SJSA1 (cell line): ENCODE data around the gene CENPB. TPM values are rescaled to one million over a fixed set of nuclear protein-coding genes. Genes with fewer than 3 reads are reported as not detected.

ENCODE experiments used
- DNase-seq, 2 experiments: peaks; one replicate each; pipeline ENCODE4 v3.0.0-alpha.2; 2015 to 2020; ENCODE audit warnings: low spot score in 2 of 2, low read depth in 1 of 2
- H3K27ac ChIP-seq: fragments of 250-450 bp; sonication (Bioruptor Pico); 2 replicates; pipeline ENCODE4 v1.5.1; 2020; ENCODE audit warnings: mild to moderate bottlenecking, moderate library complexity
- H3K27me3 ChIP-seq: fragments of 250-450 bp; sonication (Bioruptor Pico); replicated peaks from 2 replicates; pipeline ENCODE4 v1.5.1; 2020; ENCODE audit warnings: mild to moderate bottlenecking, moderate library complexity
- H3K36me3 ChIP-seq: fragments of 250-450 bp; sonication (Bioruptor Pico); 2 replicates; pipeline ENCODE4 v1.5.1; 2020; ENCODE audit warnings: mild to moderate bottlenecking
- H3K4me1 ChIP-seq: fragments of 250-450 bp; sonication (Bioruptor Pico); replicated peaks from 2 replicates; pipeline ENCODE4 v1.6.1; 2021; ENCODE audit warnings: mild to moderate bottlenecking
- H3K4me3 ChIP-seq: fragments of 250-450 bp; sonication (Bioruptor Pico); 2 replicates; pipeline ENCODE4 v1.5.1; 2020; ENCODE audit warnings: mild to moderate bottlenecking
- H3K9me3 ChIP-seq: fragments of 250-450 bp; sonication (Bioruptor Pico); replicated peaks from 2 replicates; pipeline ENCODE4 v1.5.1; 2020; ENCODE audit warnings: mild to moderate bottlenecking
- total RNA-seq: library from RNA; depleted of rRNA; stranded (reverse); fragments of >200 nt; shearing (Covaris generic); gene quantifications from 2 replicates; pipeline ENCODE4 v1.2.3, GENCODE V29; 2014

CENPB gene
- total RNA-seq, 1 experiment from 2014 or later, result 144 TPM

DNA sequence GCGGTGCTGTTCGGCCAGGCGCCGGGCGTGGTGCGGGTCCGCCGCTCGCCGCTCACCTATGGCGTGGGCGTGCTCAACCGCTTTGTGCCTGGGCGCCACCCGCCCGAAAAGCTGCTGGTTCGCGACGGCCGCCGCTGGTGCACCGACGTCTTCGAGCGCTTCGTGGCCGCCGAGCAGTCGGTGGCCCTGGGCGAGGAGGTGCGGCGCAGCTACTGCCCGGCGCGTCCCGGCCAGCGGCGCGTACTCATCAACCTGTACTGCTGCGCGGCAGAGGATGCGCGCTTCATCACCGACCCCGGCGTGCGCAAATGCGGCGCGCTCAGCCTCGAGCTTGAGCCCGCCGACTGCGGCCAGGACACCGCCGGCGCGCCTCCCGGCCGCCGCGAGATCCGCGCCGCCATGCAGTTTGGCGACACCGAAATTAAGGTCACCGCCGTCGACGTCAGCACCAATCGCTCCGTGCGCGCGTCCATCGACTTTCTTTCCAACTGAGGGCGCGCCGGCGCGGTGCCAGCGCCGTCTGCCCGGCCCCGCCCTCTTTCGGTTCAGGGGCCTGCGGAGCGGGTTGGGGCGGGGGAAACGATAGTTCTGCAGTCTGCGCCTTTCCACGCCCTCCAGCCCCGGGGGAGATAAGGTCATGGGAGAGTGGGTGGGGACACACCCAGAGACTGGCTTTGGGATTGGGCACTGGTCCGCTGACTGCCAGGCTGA lies 34.7 kb downstream of the CENPB start:
- Histone ChIP-seq H3K27me3 (no peaks in the 10 kb centered on the region), H3K9me3 (no peaks in the 10 kb centered on the region), H3K27ac (no peak overlapping the region), H3K4me3 (no peak overlapping the region), H3K36me3 (no peaks in the 10 kb centered on the region), H3K4me1 (no peaks in the 10 kb centered on the region)
- DNase-seq, result no peak

DNA sequence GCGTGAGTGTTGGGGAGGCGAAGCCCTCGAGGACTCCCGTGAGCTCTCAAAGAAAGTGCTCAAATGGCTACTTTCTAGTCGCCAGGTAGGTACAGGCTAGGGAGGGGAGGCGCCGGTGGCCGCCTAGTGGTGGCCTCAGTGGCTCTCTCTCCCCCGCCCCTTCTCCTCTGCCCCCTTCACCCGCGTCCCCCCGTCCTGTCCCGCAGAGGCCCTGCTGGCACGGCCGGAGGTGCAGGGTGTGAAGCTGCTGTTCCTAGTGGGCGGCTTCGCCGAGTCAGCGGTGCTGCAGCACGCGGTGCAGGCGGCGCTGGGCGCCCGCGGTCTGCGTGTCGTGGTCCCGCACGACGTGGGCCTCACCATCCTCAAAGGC lies 35.2 kb downstream of the CENPB start:
- Histone ChIP-seq H3K27ac (no peak overlapping the region), H3K36me3 (no peaks in the 10 kb centered on the region), H3K27me3 (no peaks in the 10 kb centered on the region), H3K4me1 (no peaks in the 10 kb centered on the region), H3K9me3 (no peaks in the 10 kb centered on the region), H3K4me3 (no peak overlapping the region)
- DNase-seq, result no peak

DNA sequence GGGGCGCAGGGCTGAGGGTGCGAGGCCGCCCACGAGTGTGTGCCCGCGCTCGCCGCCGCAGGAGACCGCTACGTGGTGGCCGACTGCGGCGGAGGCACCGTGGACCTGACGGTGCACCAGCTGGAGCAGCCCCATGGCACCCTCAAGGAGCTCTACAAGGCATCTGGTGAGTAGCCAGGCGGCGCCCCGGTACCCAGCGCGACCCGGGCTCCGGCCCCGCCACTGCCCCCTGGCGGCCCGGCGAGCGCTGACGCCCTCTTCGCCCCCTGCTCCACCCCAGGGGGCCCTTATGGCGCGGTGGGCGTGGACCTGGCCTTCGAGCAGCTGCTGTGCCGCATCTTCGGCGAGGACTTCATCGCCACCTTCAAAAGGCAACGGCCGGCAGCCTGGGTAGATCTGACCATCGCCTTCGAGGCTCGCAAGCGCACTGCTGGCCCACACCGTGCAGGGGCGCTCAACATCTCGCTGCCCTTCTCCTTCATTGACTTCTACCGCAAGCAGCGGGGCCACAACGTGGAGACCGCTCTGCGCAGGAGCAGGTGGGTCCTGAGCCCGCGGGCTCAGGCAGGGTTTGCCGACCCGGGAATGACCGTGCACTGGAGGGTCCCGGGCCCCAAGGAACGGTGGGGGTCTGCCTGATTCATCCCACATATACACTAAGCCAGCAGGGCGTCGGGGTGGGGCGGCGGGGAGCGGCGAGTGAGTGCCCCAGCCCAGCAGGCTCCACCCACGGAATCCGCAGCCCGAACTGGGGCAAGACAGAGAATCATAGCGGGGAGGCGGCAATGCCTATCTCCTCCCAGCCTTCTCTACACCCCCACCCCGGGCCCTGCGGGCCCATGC lies 36.6 kb downstream of the CENPB start:
- DNase-seq, result no peak
- Histone ChIP-seq H3K9me3 (no peaks in the 10 kb centered on the region), H3K27ac (no peak overlapping the region)

DNA sequence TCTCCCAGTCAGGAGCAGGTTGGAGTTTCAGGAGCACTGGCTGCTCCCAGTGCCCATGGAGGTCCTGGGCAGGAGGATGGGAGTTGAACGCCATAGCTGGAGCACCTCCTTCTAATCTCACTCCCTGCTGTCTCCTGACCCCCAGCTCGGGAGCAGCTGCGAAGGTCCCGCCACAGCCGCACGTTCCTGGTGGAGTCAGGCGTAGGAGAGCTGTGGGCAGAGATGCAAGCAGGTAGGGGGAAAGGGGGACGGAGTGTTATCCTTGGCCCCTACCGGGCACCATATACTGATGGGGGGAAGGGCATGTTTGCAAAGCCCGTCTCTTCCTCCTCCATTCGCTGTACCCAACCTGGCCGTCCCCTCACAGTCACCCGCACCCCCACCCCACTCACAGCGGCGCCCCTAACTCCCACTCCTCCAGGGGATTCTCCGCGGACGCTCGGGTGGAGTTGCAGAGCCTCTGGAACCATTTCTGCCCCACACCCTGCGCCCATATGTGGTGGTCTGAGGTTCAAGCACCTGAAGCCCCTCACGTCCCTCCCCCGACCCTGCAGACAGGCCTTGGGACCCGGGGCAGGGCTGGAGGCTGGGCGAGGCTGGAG lies 37.4 kb downstream of the CENPB start:
- no peaks in the 10 kb centered on the region for H3K4me1 ChIP-seq
- H3K27me3 ChIP-seq, result no peaks in the 10 kb centered on the region
- H3K4me3 ChIP-seq, result no peak overlapping the region
- no peak overlapping the region for H3K27ac ChIP-seq
- no peaks in the 10 kb centered on the region for H3K36me3 ChIP-seq
- no peak for DNase-seq
- H3K9me3 ChIP-seq, result no peaks in the 10 kb centered on the region

More for the DNA sequence above, 36.6 kb downstream of the CENPB start:
- H3K4me1 ChIP-seq, result no peaks in the 10 kb centered on the region
- no peak overlapping the region for H3K4me3 ChIP-seq
- no peaks in the 10 kb centered on the region for H3K27me3 ChIP-seq
- H3K36me3 ChIP-seq, result no peaks in the 10 kb centered on the region

DNA sequence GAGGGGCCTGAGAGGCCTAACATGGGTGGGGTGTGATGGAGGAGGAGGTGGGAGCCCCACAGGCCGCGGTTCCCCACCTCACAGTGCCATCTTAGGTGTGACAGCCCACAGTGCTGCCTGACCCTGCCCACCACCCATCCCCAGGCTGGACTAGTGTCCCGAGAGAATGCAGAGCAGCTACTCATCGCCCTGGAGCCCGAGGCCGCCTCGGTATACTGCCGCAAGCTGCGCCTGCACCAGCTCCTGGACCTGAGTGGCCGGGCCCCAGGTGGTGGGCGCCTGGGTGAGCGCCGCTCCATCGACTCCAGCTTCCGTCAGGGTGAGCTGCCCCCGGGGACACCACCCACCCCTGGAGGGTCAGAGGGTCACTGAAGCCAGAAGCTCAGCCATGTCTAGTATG lies 38.5 kb downstream of the CENPB start:
- no peaks in the 10 kb centered on the region for H3K9me3 ChIP-seq
- H3K4me1 ChIP-seq, result no peaks in the 10 kb centered on the region
- no peak overlapping the region for H3K4me3 ChIP-seq
- 0 out of 2 replicates have a peak, but pooled peaks cover 4% of the 10 kb centered on the region for H3K27me3 ChIP-seq
- no peak overlapping the region for H3K27ac ChIP-seq
- DNase-seq, result no peak
- no peaks in the 10 kb centered on the region for H3K36me3 ChIP-seq

DNA sequence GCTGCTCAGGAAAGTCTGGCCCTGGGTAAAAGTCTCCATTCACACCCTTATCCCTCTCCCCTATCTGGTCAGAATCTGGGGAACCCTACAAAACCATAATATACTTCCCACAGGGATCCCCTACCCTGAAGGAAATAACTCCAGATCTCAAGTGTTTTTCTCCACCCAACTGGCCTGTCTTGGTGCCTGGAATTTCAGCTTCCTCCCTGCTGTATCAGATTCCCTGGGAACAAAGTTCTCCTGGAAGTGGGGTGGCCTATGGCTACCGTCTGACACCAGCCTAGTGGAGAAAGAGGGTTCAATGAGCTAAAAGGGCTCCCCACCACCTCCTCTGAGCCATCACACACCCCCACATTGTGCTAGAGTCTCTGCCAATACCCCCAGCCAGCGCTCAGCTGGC lies 39.1 kb downstream of the CENPB start:
- 0 out of 2 replicates have a peak, but pooled peaks cover 4% of the 10 kb centered on the region for H3K27me3 ChIP-seq

DNA sequence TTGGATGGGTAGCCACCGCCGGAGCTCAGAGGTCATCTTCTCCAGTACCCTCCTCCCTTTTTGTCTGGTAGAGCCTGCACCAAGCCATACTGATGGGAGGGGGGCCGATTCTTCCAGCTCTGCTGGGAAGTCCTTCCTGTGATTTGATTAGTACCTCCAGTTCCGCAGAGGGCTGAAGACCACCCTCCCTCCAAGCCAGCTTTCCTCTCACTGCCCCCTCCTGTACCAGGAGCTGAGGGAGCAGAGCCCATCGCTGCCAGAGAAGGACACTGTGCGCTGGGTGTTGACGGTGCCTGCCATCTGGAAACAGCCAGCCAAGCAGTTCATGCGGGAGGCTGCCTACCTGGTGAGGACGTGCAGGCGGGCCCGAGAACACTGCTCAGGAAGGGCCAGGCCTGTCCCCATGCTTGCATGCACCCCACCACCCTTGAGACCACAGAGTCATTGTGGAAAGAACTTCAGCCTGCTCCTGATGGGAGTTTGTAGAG lies 40.8 kb downstream of the CENPB start:
- Histone ChIP-seq H3K4me1 (no peaks in the 10 kb centered on the region), H3K9me3 (no peaks in the 10 kb centered on the region), H3K4me3 (no peak overlapping the region), H3K27ac (no peak overlapping the region), H3K36me3 (no peaks in the 10 kb centered on the region), H3K27me3 (0 out of 2 replicates have a peak, but pooled peaks cover 4% of the 10 kb centered on the region)
- DNase-seq, result no peak

More for the DNA sequence above, 39.1 kb downstream of the CENPB start:
- Histone ChIP-seq H3K9me3 (no peaks in the 10 kb centered on the region), H3K27ac (no peak overlapping the region), H3K4me3 (no peak overlapping the region), H3K36me3 (no peaks in the 10 kb centered on the region), H3K4me1 (no peaks in the 10 kb centered on the region)
- DNase-seq, result no peak

DNA sequence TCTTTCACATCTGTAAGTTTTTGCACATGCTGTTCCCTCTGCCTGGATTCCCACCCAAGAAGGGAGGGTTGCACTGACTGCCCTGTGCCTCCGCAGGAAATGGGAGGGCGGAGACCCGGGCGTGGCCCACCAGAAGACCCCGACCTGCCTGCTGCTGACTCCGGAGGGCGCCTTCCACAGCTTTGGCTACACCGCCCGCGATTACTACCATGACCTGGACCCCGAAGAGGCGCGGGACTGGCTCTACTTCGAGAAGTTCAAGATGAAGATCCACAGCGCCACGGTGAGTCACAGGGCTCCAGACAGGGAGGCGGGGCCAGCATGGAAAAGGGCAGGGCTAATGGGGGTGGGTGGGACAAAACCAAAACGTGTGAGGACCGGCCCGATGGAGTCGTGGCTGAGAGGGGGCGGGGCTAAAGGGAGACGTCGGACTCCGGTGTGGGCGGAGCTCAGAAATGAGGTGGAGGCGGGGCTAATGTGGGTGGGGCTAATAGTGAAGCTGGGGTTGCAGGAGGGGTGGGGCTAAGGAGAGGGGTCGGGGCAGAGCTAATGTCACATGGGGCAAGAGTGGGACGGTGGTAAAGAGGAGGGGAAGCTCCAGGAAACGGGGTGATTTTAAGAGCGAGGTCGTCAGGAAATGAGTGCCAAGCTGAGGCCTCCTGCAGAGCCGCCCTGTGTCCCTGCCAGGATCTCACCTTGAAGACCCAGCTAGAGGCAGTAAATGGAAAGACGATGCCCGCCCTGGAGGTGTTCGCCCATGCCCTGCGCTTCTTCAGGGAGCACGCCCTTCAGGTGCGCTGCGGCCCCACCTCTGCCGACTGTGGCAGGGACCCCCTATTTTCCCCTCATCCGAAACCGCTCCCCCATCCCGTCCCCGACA lies 41.5 kb downstream of the CENPB start:
- Histone ChIP-seq H3K4me1 (no peaks in the 10 kb centered on the region), H3K4me3 (no peak overlapping the region), H3K27ac (no peak overlapping the region), H3K36me3 (no peaks in the 10 kb centered on the region), H3K9me3 (no peaks in the 10 kb centered on the region), H3K27me3 (0 out of 2 replicates have a peak, but pooled peaks cover 4% of the 10 kb centered on the region)
- no peak for DNase-seq

DNA sequence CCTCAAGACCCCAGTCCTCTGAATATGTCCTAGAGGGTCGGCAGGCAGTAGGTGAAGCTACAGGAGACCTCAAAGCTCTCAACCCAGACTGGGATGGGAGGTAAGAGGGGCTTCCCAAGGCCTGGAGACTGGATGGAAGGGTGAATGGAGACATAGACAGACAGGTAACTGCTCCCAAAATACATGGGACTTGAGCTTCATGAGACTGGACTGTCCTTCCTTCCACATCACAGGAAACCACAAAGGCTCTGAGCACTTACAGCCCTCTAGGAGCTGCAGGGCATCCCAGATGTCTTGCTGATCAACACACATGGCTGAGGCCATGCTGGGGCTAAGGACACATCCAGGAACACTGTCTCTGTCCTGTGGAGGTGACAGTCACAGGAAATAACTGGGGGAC lies 42.5 kb downstream of the CENPB start:
- Histone ChIP-seq H3K4me1 (no peaks in the 10 kb centered on the region), H3K27ac (no peak overlapping the region), H3K36me3 (no peaks in the 10 kb centered on the region), H3K9me3 (no peaks in the 10 kb centered on the region), H3K27me3 (0 out of 2 replicates have a peak, but pooled peaks cover 4% of the 10 kb centered on the region), H3K4me3 (no peak overlapping the region)
- DNase-seq, result no peak

DNA sequence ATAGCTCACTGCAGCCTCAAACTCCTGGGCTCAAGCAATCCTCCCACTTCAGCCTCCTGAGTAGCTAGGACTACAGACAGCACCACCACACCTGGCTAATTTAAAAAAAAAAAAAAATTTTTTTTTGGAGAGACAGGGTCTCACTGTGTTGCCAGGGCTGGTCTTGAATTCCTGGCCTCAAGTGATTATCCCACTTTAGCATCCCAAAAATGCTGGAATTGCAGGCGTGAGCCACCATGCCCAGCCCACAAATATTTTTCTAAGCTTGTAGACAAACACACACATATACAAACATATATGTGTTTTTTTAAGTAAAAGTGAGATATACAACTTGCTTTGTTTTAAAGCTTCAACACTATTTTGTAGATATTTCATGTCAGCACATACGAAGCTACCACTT lies 43.3 kb downstream of the CENPB start:
- Histone ChIP-seq H3K9me3 (no peaks in the 10 kb centered on the region), H3K36me3 (no peaks in the 10 kb centered on the region), H3K4me3 (no peak overlapping the region), H3K27ac (no peak overlapping the region), H3K27me3 (0 out of 2 replicates have a peak, but pooled peaks cover 4% of the 10 kb centered on the region), H3K4me1 (no peaks in the 10 kb centered on the region)
- DNase-seq, result no peak

DNA sequence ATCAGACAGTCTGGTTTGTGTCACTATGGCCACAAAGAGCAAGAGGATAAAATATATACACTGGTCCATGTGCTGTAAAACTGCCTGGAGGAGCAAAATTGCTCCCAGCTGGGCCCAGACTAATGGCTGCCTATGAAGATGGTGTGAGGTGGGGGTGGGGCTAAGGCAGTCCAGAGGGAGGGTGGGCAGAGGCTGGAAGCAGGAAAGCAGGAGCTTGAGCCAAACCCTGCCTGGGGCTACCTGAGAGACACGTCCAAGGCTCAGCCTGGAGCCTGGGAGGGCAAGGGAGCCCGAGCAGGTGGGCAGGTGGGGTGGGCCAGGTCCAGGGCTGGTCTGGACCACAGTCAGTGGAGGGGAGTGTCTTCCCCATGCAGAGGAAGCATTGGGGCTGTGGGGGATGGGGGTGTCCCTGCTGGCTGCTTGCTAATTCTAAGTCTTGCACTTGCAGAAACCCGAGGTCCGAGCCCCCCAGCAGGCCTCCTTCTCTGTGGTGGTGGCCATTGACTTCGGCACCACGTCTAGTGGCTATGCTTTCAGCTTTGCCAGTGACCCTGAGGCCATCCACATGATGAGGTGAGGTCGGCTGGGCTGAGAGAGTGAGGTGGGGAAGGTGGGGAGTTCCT lies 44.6 kb downstream of the CENPB start:
- H3K27ac ChIP-seq, result no peak overlapping the region
- no peak for DNase-seq
- H3K4me1 ChIP-seq, result no peaks in the 10 kb centered on the region
- 0 out of 2 replicates have a peak, but pooled peaks cover 4% of the 10 kb centered on the region for H3K27me3 ChIP-seq
- H3K9me3 ChIP-seq, result no peaks in the 10 kb centered on the region
- no peak overlapping the region for H3K4me3 ChIP-seq
- H3K36me3 ChIP-seq, result no peaks in the 10 kb centered on the region

DNA sequence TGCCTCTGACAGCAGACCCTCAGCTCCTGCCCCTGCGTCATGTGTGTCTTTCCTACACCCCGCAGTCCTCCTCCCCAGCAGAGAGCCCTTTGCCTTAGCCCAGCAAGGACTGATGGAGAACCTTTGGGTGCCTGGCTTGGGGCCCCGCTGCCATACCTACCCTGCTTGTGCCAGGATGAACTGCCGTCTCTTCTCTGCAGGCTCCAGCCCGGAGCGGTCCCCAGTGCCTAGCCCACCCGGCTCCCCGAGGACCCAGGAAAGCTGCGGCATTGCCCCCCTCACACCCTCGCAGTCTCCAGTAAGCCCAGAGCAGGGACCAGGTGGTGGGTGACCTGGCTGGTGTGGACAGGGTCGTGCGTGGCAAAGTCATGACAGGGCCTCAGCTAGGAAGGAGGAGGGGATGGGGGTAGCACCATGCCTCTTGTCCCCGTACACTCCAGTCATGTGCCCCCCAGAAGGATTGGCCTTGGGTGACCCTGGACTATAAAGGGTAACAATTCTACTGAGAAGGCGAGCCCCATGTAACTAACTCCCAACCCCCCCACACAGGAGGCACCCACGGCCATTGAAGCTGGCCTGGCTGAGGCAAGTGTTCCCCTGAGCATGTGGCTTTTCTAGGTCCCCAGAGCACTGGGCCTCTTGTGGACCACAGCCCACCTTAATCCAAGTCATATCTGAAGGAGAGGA lies 45.8 kb downstream of the CENPB start:
- H3K36me3 ChIP-seq, result no peaks in the 10 kb centered on the region
- H3K27ac ChIP-seq, result no peak overlapping the region
- DNase-seq, result no peak
- 0 out of 2 replicates have a peak, but pooled peaks cover 4% of the 10 kb centered on the region for H3K27me3 ChIP-seq
- no peak overlapping the region for H3K4me3 ChIP-seq
- no peaks in the 10 kb centered on the region for H3K9me3 ChIP-seq
- no peaks in the 10 kb centered on the region for H3K4me1 ChIP-seq
